ENCODE data around the gene SEC23B. TPM values are rescaled to one million over a fixed set of nuclear protein-coding genes. Genes with fewer than 3 reads are reported as not detected.
A peak's percentile ranks its signal among the peaks of the same experiment; 100 is the strongest.

SEC23B gene
- total and polyA plus RNA-seq, 2 of the 8 experiments (the other 6 are each of a cell fraction or from before 2014, with no cell fraction given), result 53.3 to 62.8 TPM

DNA sequence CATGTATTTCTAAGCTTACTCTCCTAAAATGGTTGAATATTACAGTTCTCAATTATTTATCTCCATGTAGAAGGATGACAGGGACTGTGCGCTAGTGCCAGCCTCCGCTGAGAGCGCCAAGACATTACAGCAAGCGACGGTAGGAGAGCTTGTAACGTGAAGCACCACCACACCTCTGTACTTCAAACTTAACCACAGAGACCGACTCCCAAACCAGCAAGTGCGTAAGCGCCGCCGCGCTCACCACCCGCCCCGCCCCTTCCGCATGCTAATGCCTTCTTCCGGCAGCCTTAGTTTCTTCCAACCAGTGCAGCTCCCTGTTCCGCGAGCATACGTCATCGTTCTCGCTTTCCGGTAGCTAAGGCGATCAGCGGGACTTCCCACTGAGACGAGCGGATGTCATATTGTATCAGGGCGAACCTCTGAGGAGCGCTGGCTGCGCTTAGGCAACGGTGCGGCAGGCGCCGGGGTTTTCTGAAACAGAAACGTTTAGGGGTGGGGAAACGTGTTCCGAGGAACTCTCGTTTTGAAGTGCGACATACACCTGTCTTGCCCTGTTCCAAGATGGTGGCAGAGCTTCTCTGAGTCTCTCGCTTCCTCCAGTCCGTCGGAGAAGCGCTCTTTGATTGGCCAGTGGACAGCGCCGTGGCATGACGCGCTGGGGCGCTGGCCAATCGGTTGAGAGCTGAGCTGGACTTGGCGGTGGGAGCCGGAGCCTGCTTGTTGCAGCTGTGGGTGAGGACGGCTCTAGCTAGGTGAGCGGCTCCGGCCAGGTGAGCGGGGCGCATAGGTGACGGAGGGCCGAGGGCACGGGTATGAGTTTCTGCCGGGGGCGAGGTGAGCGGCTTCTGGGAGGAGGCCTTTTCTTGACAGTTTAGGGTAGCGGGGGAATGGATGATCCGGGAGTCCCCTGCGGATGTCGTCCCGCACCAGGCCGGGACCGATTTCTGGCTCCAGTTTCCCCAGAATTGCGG is at the start of gene SEC23B (continued):
- TF ChIP-seq CHD7 (IDR thresholded peaks at IDR 0.05; ENCODE audit: insufficient replicate concordance, low read length) (no peak), EZH2 (IDR thresholded peaks at IDR 0.05; ENCODE audit: low read depth, low read length, severe bottlenecking) (no peak), POLR2A (IDR thresholded peaks at IDR 0.05; ENCODE audit: control extremely low read depth in 1 of 2, low read depth in 2 of 2, low read length in 2 of 2) (peak; percentile 65 to 76), CTBP2 (IDR thresholded peaks at IDR 0.05; ENCODE audit: borderline replicate concordance, insufficient read depth, insufficient read length, low read length) (no peak), GABPA (IDR thresholded peaks at IDR 0.05; ENCODE audit: borderline replicate concordance, insufficient read depth, low read length) (no peak), JUN (IDR thresholded peaks at IDR 0.05; ENCODE audit: low read depth, low read length) (peak; percentile 60; the same call in 1 of the 2 replicates), SP2 (IDR thresholded peaks at IDR 0.05; ENCODE audit: low read length) (no peak), CHD1 (IDR thresholded peaks at IDR 0.05; ENCODE audit: low read depth, low read length) (peak; percentile 47; the same call in 1 of the 2 replicates), RXRA (IDR thresholded peaks at IDR 0.05; ENCODE audit: insufficient read depth, low read depth, low read length) (no peak)

Data from H1 (cell line).